B cell (primary cell): Measurements from ENCODE around the gene NOC4L.

Experiments
- EZH2 ChIP-seq: IDR thresholded peaks from 2 replicates; pipeline ENCODE4 v1.6.1; 2012; ENCODE audit warnings: borderline replicate concordance, low read depth, mild to moderate bottlenecking, moderate library complexity, low read length; ENCODE audit not compliant: insufficient read depth, poor library complexity, severe bottlenecking
- TF ChIP-seq, protein P1 (sequence below): fragments of 200-600 bp; IDR thresholded peaks from one replicate; pipeline ENCODE4 v1.8.0; 2022; ENCODE audit warnings: antibody characterized with exemption, mild to moderate bottlenecking

GRCh38 chr12:132157733-132158409 is 13.6 kb downstream of the NOC4L start:
- TF ChIP-seq, protein P1, sequence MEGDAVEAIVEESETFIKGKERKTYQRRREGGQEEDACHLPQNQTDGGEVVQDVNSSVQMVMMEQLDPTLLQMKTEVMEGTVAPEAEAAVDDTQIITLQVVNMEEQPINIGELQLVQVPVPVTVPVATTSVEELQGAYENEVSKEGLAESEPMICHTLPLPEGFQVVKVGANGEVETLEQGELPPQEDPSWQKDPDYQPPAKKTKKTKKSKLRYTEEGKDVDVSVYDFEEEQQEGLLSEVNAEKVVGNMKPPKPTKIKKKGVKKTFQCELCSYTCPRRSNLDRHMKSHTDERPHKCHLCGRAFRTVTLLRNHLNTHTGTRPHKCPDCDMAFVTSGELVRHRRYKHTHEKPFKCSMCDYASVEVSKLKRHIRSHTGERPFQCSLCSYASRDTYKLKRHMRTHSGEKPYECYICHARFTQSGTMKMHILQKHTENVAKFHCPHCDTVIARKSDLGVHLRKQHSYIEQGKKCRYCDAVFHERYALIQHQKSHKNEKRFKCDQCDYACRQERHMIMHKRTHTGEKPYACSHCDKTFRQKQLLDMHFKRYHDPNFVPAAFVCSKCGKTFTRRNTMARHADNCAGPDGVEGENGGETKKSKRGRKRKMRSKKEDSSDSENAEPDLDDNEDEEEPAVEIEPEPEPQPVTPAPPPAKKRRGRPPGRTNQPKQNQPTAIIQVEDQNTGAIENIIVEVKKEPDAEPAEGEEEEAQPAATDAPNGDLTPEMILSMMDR, result no peak
- no peak for TF ChIP-seq EZH2
